ENCODE data around the gene DNAJC17. TPM values are rescaled to one million over a fixed set of nuclear protein-coding genes. Genes with fewer than 3 reads are reported as not detected.

DNAJC17 gene
- total and polyA plus RNA-seq, 2 of the 13 experiments (the other 11 are each of a cell fraction or from before 2014, with no cell fraction given): 22.2 to 26.5 TPM

GRCh38 chr15:40850576-40851112 lies 43.4 kb upstream of the DNAJC17 start (continued):
- TF ChIP-seq RXRA (CRISPR knock-in tag; IDR thresholded peaks at IDR 0.05) (peak; percentile 59; the same call in 1 of the 2 replicates), JUN (CRISPR knock-in tag; IDR thresholded peaks at IDR 0.05) (no peak), ZNF263 (CRISPR knock-in tag; IDR thresholded peaks at IDR 0.05) (peak; percentile 96), SATB2 (CRISPR knock-in tag; IDR thresholded peaks at IDR 0.05) (no peak), ZNF430 (CRISPR knock-in tag; IDR thresholded peaks at IDR 0.05) (no peak), ARID4A (CRISPR knock-in tag; IDR thresholded peaks at IDR 0.05; ENCODE audit: borderline replicate concordance) (peak; percentile 39; the same call in 1 of the 2 replicates), ZNF512B (CRISPR knock-in tag; IDR thresholded peaks at IDR 0.05; ENCODE audit: borderline replicate concordance) (no peak), ZBTB2 (CRISPR knock-in tag; IDR thresholded peaks at IDR 0.05; ENCODE audit: low read depth) (no peak), ZUFSP (CRISPR knock-in tag; IDR thresholded peaks at IDR 0.05; ENCODE audit: borderline replicate concordance) (no peak), ELF3 (CRISPR knock-in tag; IDR thresholded peaks at IDR 0.05) (0 out of 2 replicates have a peak, but pooled peaks have one; percentile 15), NR1H2 (CRISPR knock-in tag; IDR thresholded peaks at IDR 0.05; ENCODE audit: borderline replicate concordance, low read depth) (no peak), MAF1 (CRISPR knock-in tag; IDR thresholded peaks at IDR 0.05; ENCODE audit: borderline replicate concordance) (no peak), SIX4 (CRISPR knock-in tag; IDR thresholded peaks at IDR 0.05) (no peak), PAXIP1 (CRISPR knock-in tag; conservative IDR thresholded peaks at IDR 0.05) (peak; percentile 50)

Data from HepG2 (cell line).